ENCODE measurements around the gene OGFR. TPM values are rescaled to one million over a fixed set of nuclear protein-coding genes. Genes with fewer than 3 reads are reported as not detected.

Gene OGFR
- total RNA-seq, 1 donor, result 39.1 TPM

GRCh38 chr20:62780696-62781095 is 23.9 kb upstream of the OGFR start:
- Histone ChIP-seq H3K4me2 (ENCODE audit: insufficient read depth, low read length) (no peak overlapping the region), H4K20me1 (ENCODE audit: insufficient read depth, low read length) (no peaks in the 10 kb centered on the region), H3K9me3 (ENCODE audit: low read depth, low read length) (no peaks in the 10 kb centered on the region), H3K27ac (ENCODE audit: low read depth, low read length) (no peak overlapping the region), H3K79me2 (ENCODE audit: insufficient read depth, low read length) (no peaks in the 10 kb centered on the region), H3K36me3 (ENCODE audit: insufficient read depth, low read length) (no peaks in the 10 kb centered on the region), H3K4me3 (ENCODE audit: insufficient read depth, low read length) (no peak overlapping the region), H2AFZ (ENCODE audit: low read length) (no peak overlapping the region), H3K27me3 (ENCODE audit: insufficient read depth, low read length) (peaks cover 3% of the 10 kb centered on the region), H3K4me1 (ENCODE audit: insufficient read depth, low read length) (no peaks in the 10 kb centered on the region)
- DNase-seq (ENCODE audit: insufficient read length, low spot score, missing footprints), result no peak
- no peak for TF ChIP-seq CTCF (IDR thresholded peaks at IDR 0.05; ENCODE audit: extremely low read depth, low read depth, low read length)

GRCh38 chr20:62782149-62782892 is 22.3 kb upstream of the OGFR start:
- peak; percentile 27 for TF ChIP-seq CTCF (IDR thresholded peaks at IDR 0.05; ENCODE audit: extremely low read depth, low read depth, low read length)

GRCh38 chr20:62782893-62783278 is 21.7 kb upstream of the OGFR start:
- peaks cover 10% of the 10 kb centered on the region for H3K27me3 ChIP-seq (ENCODE audit: insufficient read depth, low read length)
- no peaks in the 10 kb centered on the region for H3K79me2 ChIP-seq (ENCODE audit: insufficient read depth, low read length)
- no peak overlapping the region for H3K4me3 ChIP-seq (ENCODE audit: insufficient read depth, low read length)
- no peaks in the 10 kb centered on the region for H3K36me3 ChIP-seq (ENCODE audit: insufficient read depth, low read length)
- no peak overlapping the region for H2AFZ ChIP-seq (ENCODE audit: low read length)
- no peaks in the 10 kb centered on the region for H4K20me1 ChIP-seq (ENCODE audit: insufficient read depth, low read length)
- H3K4me2 ChIP-seq (ENCODE audit: insufficient read depth, low read length), result no peak overlapping the region
- no peak for DNase-seq (ENCODE audit: insufficient read length, low spot score, missing footprints)
- no peaks in the 10 kb centered on the region for H3K4me1 ChIP-seq (ENCODE audit: insufficient read depth, low read length)
- no peaks in the 10 kb centered on the region for H3K9me3 ChIP-seq (ENCODE audit: low read depth, low read length)
- no peak for TF ChIP-seq CTCF (IDR thresholded peaks at IDR 0.05; ENCODE audit: extremely low read depth, low read depth, low read length)
- H3K27ac ChIP-seq (ENCODE audit: low read depth, low read length), result no peak overlapping the region

More at GRCh38 chr20:62782149-62782892, 22.3 kb upstream of the OGFR start:
- Histone ChIP-seq H4K20me1 (ENCODE audit: insufficient read depth, low read length) (no peaks in the 10 kb centered on the region), H3K79me2 (ENCODE audit: insufficient read depth, low read length) (no peaks in the 10 kb centered on the region), H3K27me3 (ENCODE audit: insufficient read depth, low read length) (peaks cover 9% of the 10 kb centered on the region), H3K4me3 (ENCODE audit: insufficient read depth, low read length) (no peak overlapping the region), H3K4me1 (ENCODE audit: insufficient read depth, low read length) (no peaks in the 10 kb centered on the region), H3K27ac (ENCODE audit: low read depth, low read length) (no peak overlapping the region), H3K36me3 (ENCODE audit: insufficient read depth, low read length) (no peaks in the 10 kb centered on the region), H3K4me2 (ENCODE audit: insufficient read depth, low read length) (no peak overlapping the region), H3K9me3 (ENCODE audit: low read depth, low read length) (no peaks in the 10 kb centered on the region), H2AFZ (ENCODE audit: low read length) (no peak overlapping the region)
- DNase-seq (ENCODE audit: insufficient read length, low spot score, missing footprints), result no peak

GRCh38 chr20:62784497-62784896 is 20.1 kb upstream of the OGFR start:
- Histone ChIP-seq H3K79me2 (ENCODE audit: insufficient read depth, low read length) (no peaks in the 10 kb centered on the region), H2AFZ (ENCODE audit: low read length) (no peak overlapping the region), H3K9me3 (ENCODE audit: low read depth, low read length) (no peaks in the 10 kb centered on the region), H3K27me3 (ENCODE audit: insufficient read depth, low read length) (peaks cover 24% of the 10 kb centered on the region), H3K27ac (ENCODE audit: low read depth, low read length) (no peak overlapping the region), H3K36me3 (ENCODE audit: insufficient read depth, low read length) (no peaks in the 10 kb centered on the region), H3K4me1 (ENCODE audit: insufficient read depth, low read length) (no peaks in the 10 kb centered on the region), H3K4me3 (ENCODE audit: insufficient read depth, low read length) (no peak overlapping the region), H3K4me2 (ENCODE audit: insufficient read depth, low read length) (no peak overlapping the region), H4K20me1 (ENCODE audit: insufficient read depth, low read length) (no peaks in the 10 kb centered on the region)
- no peak for TF ChIP-seq CTCF (IDR thresholded peaks at IDR 0.05; ENCODE audit: extremely low read depth, low read depth, low read length)
- no peak for DNase-seq (ENCODE audit: insufficient read length, low spot score, missing footprints)
